ENCODE data around the gene NOS3. TPM values are rescaled to one million over a fixed set of nuclear protein-coding genes. Genes with fewer than 3 reads are reported as not detected.

Gene NOS3
- total and polyA plus RNA-seq, 2 experiments from 2014 or later, result 2.6 to 6.1 TPM

GRCh38 chr7:150958062-150958552, 32.7 kb upstream of the NOS3 start:
- DNase-seq (ENCODE audit: low spot score), result peak; percentile 79
- Mint-ChIP-seq H3K9me3 (no peaks in the 10 kb centered on the region), H3K27me3 (ENCODE audit: insufficient read depth, low read depth, poor library complexity) (peaks cover 15% of the 10 kb centered on the region), H3K36me3 (ENCODE audit: low read depth) (no peaks in the 10 kb centered on the region), H3K4me1 (peaks cover 18% of the 10 kb centered on the region), H3K4me3 (no peak overlapping the region), H3K27ac (no peak overlapping the region)
- ATAC-seq, result peak; percentile 20
- peaks cover 32% of the 10 kb centered on the region for H3K27me3 ChIP-seq (ENCODE audit: insufficient read depth)
- no peaks in the 10 kb centered on the region for H3K9me2 ChIP-seq (ENCODE audit: insufficient read depth)
- H3K79me2 ChIP-seq (replicated peaks; ENCODE audit: insufficient read depth), result no peaks in the 10 kb centered on the region
- H2AFZ ChIP-seq, result no peak overlapping the region
- TF ChIP-seq REST (IDR thresholded peaks at IDR 0.05; ENCODE audit: unreplicated experiment) (no peak), EZH2 (IDR thresholded peaks at IDR 0.05; ENCODE audit: low read depth, unreplicated experiment) (no peak), JUNB (IDR thresholded peaks at IDR 0.05; ENCODE audit: unreplicated experiment) (no peak), ETS1 (IDR thresholded peaks at IDR 0.05) (no peak), CTCF (conservative IDR thresholded peaks at IDR 0.05; ENCODE audit: low read depth in 2 of 2) (no peak), EZH2phosphoT487 (IDR thresholded peaks at IDR 0.05; ENCODE audit: unreplicated experiment) (no peak), NANOG (IDR thresholded peaks at IDR 0.05; ENCODE audit: borderline replicate concordance) (no peak), STAT1 (IDR thresholded peaks at IDR 0.05; ENCODE audit: unreplicated experiment) (no peak), POLR2AphosphoS5 (IDR thresholded peaks at IDR 0.05; ENCODE audit: low read depth) (no peak), ZNF114 (CRISPR knock-in tag; IDR thresholded peaks at IDR 0.05) (no peak), ZNF462 (CRISPR knock-in tag; IDR thresholded peaks at IDR 0.05) (no peak), CREB1 (CRISPR knock-in tag; IDR thresholded peaks at IDR 0.05; ENCODE audit: low read depth) (no peak)
- peak overlapping the region; percentile 37; the same call in 1 of the 2 replicates for H3K4me3 ChIP-seq
- peak overlapping the region; percentile 62 for H3K4me2 ChIP-seq
- H4K20me1 ChIP-seq (replicated peaks; ENCODE audit: insufficient read depth), result no peaks in the 10 kb centered on the region
- no peaks in the 10 kb centered on the region for H3K36me3 ChIP-seq (ENCODE audit: insufficient read depth)
- no peaks in the 10 kb centered on the region for H3F3A ChIP-seq (replicated peaks; ENCODE audit: low read depth)
- no peak overlapping the region for H3K27ac ChIP-seq (ENCODE audit: low read depth)
- peaks cover 12% of the 10 kb centered on the region; the same call in 1 of the 2 replicates for H3K4me1 ChIP-seq (ENCODE audit: insufficient read depth)

All from GM23338 (cell line).